ENCODE data around the gene TMC7. TPM values are rescaled to one million over a fixed set of nuclear protein-coding genes. Genes with fewer than 3 reads are reported as not detected.

Gene TMC7
- total RNA-seq, 3 donors from 2014 or later = 5.4 to 12.4 (median 9.2) TPM

DNA sequence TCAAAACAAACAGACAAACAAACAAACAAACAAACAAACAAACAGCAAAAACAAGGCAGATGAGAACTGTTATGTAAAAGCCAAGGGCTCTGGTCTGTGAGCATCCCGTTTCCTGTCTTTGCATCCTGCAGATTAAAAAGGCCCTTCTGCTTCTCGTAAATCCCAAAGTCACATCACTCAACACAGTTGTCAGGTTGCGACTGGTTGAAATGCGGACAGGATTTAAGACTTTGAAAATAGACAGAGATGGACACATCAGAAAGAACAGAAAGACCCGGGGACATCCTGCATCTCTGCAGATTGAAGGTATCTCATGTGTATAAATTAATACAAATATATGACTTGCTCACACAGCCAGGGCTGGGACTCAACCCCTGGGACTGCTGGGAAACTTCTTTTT lies 18.2 kb upstream of the TMC7 start:
- Histone ChIP-seq H3K4me3 (no peak overlapping the region), H3K9me3 (no peaks in the 10 kb centered on the region), H3K4me1 (ENCODE audit: low read depth) (no peaks in the 10 kb centered on the region), H3K36me3 (ENCODE audit: low read depth) (no peaks in the 10 kb centered on the region)
- TF ChIP-seq CTCF (IDR thresholded peaks at IDR 0.05) = no peak
- intact Hi-C loops (cut with DNase I, micrococcal nuclease) = no loop called here
- DNase-seq = no peak
- no peak for ATAC-seq

- intact Hi-C loops (cut with DNase I, micrococcal nuclease) = no loop called here
- TF ChIP-seq CTCF (IDR thresholded peaks at IDR 0.05) = no peak
- Histone ChIP-seq H3K36me3 (ENCODE audit: low read depth) (no peaks in the 10 kb centered on the region), H3K9me3 (no peaks in the 10 kb centered on the region), H3K4me3 (no peak overlapping the region), H3K4me1 (ENCODE audit: low read depth) (no peaks in the 10 kb centered on the region)
- DNase-seq = no peak
- no peak for ATAC-seq
These were observed 16.9 kb upstream of the TMC7 start for GRCh38 chr16:18966791-18967190.

DNA sequence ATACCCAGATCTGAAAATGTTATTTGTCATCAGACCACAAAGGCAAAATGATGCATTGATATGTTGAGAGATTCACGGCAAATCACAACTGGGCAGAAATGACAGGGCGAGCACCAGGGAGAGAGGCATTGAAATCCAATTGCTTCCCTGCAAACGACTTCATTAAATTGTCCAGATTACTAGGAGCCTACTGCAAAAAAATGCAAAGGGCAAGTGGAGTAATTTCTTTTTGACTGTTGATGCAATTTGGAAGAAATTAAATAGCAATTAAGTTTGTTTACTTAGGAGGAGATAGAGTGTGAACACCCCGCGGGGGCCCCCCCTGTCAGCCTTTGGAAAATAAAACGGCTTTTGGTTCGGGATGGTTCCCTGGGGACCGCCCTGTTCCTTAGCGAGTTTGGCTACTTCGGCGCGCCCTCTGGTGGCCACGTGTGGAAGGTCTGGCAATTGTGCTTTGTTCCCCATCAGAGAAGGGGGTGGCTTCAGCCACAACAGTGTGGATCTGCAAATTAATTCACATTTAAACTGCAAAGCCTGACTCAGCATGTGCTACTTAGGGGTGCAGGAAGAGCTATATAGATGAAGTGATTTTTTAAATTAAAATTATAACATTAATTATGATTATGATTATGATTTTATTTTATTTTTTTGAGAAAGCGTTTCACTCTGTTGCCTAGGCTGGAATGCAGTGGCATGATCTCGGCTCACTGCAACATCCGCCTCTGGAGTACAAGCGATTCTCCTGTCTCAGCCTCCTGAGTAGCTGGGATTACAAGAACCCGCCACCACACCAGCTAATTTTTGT lies 14.5 kb upstream of the TMC7 start:
- Histone ChIP-seq H3K4me3 (no peak overlapping the region), H3K9me3 (no peaks in the 10 kb centered on the region), H3K4me1 (ENCODE audit: low read depth) (no peaks in the 10 kb centered on the region), H3K36me3 (ENCODE audit: low read depth) (no peaks in the 10 kb centered on the region)
- peak; percentile 83 to 91 (median 90) for DNase-seq
- peak; percentile 93 for TF ChIP-seq CTCF (IDR thresholded peaks at IDR 0.05)
- peak; percentile 99 for ATAC-seq
- intact Hi-C loops (cut with DNase I, micrococcal nuclease) = no loop called here

GRCh38 chr16:18969855-18970240 lies 13.9 kb upstream of the TMC7 start:
- TF ChIP-seq CTCF (IDR thresholded peaks at IDR 0.05) = no peak
- intact Hi-C loops (cut with DNase I, micrococcal nuclease) = loop anchor here in 1 of 2 donors (10.0 kb wide), 1 partner anchor 105 kb away; no protein-coding TSS in a partner anchor
- no peak overlapping the region for H3K4me3 ChIP-seq
- no peaks in the 10 kb centered on the region for H3K36me3 ChIP-seq (ENCODE audit: low read depth)
- H3K4me1 ChIP-seq (ENCODE audit: low read depth) = no peaks in the 10 kb centered on the region
- no peaks in the 10 kb centered on the region for H3K9me3 ChIP-seq
- no peak for ATAC-seq
- DNase-seq = no peak

DNA sequence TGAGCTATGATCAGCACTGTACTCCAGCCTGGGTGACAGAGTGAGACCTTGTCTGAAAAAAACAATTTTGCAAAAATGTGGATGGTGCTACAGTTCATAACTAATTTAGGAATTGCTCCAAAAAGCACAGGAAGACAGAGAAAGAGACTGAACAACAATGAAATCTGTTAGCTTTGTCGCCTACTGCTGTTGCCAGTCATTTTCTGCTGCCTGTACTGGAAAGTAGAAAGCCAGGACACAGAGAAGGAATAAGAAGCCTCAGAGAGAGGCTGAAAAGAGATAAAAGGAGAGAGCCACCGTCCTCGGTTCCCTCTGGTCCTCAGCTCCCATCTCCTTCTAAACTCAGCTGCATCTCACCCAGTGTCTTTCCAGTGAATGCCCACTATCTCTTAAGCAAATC lies 8.6 kb upstream of the TMC7 start:
- no peaks in the 10 kb centered on the region for H3K36me3 ChIP-seq (ENCODE audit: low read depth)
- intact Hi-C loops (cut with DNase I, micrococcal nuclease) = loop anchor here in 1 of 2 donors (10.0 kb wide), 1 partner anchor 100 kb away; no protein-coding TSS in a partner anchor
- TF ChIP-seq CTCF (IDR thresholded peaks at IDR 0.05) = no peak
- no peaks in the 10 kb centered on the region for H3K9me3 ChIP-seq
- no peak overlapping the region for H3K4me3 ChIP-seq
- ATAC-seq (no peak), DNase-seq (no peak)
- no peaks in the 10 kb centered on the region for H3K4me1 ChIP-seq (ENCODE audit: low read depth)

Measured in mucosa of descending colon (tissue), 3 donors.